HG03520 (cell line): ENCODE data around the gene CGB2.
A peak's percentile ranks its signal among the peaks of the same experiment; 100 is the strongest.
"Not testable (repeated sequence)": the region's sequence is repeated elsewhere in the genome, so short reads cannot be mapped to it uniquely, and the experiment has no call there.

Experiments used
- ATAC-seq: cut with Tn5 transposase; IDR thresholded peaks from one replicate; pipeline ENCODE4 v1.9.1; 2021; ENCODE audit warnings: mild to moderate bottlenecking, moderate library complexity; ENCODE audit not compliant: unreplicated experiment

Gene CGB2

DNA sequence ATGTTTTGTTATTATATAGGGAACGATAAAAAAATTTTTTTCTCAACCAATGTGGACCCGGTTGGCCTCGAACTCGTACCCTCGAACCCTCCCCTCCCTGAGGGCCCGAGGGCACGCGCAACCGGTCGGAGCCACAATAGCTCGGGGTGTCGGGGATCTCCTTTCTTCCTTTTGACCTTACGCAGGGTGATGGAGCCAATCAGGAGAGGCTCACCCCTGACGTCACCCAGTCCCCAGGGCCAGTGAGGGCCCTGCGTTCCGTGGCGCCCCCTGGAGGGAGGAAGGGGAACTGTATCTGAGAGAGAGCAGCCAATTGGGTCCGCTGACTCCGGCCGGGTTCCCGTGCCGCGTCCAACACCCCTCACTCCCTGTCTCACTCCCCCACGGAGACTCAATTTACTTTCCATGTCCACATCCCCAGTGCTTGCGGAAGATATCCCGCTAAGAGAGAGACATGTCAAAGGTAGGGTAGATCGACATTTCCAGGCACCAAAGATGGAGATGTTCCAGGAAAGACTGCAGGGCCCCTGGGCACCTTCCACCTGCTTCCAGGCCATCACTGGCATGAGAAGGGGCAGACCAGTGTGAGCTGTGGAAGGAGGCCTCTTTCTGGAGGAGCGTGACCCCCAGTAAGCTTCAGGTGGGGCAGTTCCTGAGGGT is at the start of gene CGB2:
Gene CGB2 (plus strand): TSS at position 249 of the 660 bp plus-strand sequence. CDS start 206 bp downstream, at position 455.
- ATAC-seq, result not testable (repeated sequence)

- no peak for ATAC-seq
Measured at GRCh38 chr19:48982280-48982679, 49.4 kb upstream of the CGB2 start.

DNA sequence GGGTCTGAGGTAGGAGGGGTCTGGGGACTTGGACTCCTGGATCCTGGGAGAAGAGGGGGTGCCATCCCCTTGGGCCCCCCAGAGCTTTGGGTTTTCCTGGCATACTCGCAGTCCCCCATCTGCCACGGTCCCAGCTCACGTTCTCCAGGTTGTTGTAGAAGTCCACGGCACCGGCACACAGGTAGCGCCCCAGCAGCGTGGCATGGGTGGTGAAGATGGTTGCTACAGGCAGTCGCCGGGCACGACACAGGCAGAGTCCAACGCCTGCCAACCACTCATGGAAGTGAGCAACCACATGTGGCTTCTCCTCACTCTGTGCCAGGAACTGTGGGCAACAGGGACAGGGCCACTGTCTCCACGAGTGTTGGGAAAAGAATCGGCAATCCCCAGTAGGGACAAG is 46.0 kb upstream of the CGB2 start:
- no peak for ATAC-seq

DNA sequence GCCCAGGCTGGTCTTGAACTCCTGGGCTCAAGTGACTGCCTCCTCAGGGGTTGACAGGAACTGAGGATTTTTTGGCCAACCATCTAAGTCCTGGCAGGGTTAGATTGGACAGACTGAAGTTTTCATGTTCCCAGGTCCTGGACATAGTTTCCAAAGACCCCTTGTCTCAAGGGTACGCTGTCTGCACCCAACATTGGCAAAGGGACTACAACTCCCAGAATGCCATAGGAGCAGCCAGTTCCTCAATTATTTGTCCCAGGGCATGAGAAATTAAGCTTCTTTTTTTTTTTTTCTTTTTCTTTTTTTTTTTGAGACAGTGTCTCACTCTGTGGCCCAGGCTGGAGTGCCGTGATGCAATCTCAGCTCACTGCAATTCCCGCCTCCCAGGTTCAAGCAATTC is 45.5 kb upstream of the CGB2 start:
- no peak for ATAC-seq

DNA sequence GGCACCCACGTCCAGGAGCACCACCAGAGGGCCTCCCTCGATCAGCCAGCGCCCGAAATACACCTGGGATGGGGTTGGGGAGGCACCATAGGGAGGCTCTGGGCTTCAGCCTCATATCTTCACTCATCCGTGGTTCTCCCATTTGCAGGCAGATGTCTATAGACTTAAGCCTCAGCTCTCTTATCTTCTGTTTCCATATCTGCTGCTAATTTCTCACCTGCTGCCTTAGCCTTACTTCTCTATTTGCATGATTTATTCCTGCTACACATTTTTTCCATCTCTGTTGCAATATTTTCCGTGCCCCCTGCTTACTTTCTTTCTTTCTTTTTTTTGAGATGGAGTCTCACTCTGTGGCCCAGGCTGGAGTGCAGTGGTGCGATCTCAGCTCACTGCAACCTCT is 44.4 kb upstream of the CGB2 start:
- no peak for ATAC-seq

DNA sequence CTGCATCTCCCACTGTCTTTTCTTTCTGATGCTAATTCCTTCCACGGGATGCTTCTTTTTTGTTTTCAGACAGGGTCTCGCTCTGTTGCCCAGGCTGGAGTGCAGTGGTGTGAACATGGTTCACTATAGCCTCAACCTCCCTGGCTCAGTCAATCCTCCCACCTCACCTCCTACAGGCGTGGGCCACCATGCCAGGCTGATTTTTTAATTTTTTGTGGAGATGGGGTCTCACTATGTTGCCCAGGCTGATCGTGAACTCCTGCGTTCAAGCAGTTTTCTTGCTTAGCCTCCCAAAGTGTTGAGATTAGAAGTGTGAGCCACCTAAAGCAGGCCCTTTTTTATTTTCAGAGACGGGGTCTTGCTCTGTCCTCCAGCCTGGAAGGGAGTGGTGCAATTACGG is 43.4 kb upstream of the CGB2 start:
- ATAC-seq, result no peak

DNA sequence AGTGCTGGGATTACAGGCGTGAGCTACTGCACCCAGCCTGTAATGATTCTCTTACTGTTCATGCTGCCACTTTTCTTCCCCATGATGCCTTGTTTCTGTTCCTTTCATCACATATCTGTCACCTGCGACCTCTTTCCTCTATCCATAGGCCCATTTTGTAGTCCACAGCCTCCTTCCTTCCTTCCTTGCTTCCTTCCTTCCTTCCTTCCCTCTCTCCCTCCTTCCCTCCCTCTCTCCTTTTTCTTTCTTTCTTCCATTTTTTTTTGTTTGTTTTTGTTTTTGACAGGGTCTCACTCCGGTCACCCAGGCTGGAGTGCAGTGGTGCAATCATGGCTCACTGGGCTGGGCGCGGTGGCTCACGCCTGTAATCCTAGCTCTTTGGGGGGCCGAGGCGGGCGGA is 42.8 kb upstream of the CGB2 start:
- ATAC-seq, result no peak

- no peak for ATAC-seq
Measured at GRCh38 chr19:48989701-48990291, 41.9 kb upstream of the CGB2 start.

DNA sequence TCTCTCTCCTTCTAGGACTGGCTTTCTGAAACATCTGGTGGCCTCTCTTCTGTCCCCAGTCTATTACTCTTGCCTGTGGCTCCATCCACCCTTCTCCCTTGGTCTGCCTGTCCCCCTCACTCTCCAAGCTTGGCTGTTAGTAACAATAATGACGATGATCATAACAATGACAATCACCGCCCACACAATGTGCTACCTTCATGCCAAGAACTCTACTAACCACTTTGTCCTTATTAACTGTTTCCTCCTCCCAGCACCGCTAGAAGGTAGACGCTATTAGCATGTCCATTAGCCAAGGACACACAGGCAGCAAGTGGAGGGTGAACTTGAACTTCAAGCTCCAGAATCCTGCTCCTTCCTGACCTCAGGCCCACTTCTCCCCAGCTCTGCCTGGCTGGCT is 41.3 kb upstream of the CGB2 start:
- ATAC-seq, result no peak

GRCh38 chr19:48991011-48991609 is 40.6 kb upstream of the CGB2 start:
- no peak for ATAC-seq

DNA sequence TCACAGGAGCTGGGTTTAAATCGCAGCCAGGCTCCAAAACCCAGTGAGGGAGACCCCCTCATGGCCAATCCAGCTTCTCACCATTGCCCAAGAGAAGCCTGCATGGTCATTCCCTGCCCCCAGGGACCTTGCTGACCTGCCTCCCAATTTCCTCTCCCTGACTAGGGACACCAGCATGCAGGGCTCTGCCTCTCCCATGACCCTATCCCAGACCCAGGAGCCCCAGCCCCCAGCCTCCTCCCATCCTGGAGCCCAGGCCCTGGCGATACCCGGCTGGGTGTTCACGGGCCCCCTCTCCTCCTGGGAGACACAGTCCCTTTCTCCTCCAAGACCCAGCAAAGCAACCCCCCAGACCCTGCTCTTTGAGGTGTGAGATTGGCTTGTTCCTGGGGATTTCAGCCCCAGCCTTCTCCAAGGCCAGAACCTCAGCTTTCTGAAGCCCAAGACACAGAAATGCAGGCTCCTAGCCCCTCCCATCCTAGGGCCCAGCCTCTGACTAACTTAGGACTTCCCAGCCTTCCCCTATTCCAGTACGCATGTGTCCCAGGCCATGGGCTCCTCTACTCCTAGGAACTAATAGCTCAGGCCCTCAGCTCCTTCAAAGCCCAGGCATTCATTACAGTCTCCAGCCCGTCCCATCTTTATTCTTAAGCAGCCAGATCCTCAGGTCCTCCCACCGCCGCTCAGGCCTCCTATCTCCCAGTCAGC is 39.7 kb upstream of the CGB2 start:
- ATAC-seq, result no peak

GRCh38 chr19:48992581-48993174 is 39.0 kb upstream of the CGB2 start:
- ATAC-seq, result no peak

GRCh38 chr19:48993175-48994034 is 38.3 kb upstream of the CGB2 start, which contains the start of the genes GYS1 and RUVBL2:
Gene GYS1, minus strand, starts transcription at chr19:48993309. Its CDS starts 197 bp downstream, at chr19:48993112.
Gene RUVBL2, plus strand, starts transcription at chr19:48993887. Its CDS starts 25 bp downstream, at chr19:48993912.
- ATAC-seq, result peak; percentile 85

DNA sequence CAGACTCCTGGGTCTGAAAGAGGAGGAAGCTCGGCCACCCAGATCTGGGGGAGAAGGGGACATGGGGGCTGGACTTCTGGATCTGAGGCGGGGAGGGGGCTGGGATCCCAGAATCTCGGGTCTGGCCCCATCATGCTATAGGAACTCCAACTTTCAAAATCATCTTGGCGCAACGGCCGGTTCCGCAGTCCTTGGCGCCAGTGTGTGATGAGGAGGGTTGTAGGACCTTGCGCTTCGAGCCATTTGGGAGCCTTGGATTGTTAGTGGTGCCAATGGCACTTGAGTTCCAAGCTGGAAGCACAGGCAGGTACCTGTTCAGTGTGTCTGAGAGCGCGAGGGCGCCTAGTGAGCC is 37.7 kb upstream of the CGB2 start:
- ATAC-seq, result no peak

GRCh38 chr19:48997972-48998371 is 33.7 kb upstream of the CGB2 start:
- ATAC-seq, result no peak

GRCh38 chr19:48999481-49000325 is 32.0 kb upstream of the CGB2 start:
- no peak for ATAC-seq

- ATAC-seq, result no peak
Measured at GRCh38 chr19:49004133-49004532, 27.6 kb upstream of the CGB2 start.

DNA sequence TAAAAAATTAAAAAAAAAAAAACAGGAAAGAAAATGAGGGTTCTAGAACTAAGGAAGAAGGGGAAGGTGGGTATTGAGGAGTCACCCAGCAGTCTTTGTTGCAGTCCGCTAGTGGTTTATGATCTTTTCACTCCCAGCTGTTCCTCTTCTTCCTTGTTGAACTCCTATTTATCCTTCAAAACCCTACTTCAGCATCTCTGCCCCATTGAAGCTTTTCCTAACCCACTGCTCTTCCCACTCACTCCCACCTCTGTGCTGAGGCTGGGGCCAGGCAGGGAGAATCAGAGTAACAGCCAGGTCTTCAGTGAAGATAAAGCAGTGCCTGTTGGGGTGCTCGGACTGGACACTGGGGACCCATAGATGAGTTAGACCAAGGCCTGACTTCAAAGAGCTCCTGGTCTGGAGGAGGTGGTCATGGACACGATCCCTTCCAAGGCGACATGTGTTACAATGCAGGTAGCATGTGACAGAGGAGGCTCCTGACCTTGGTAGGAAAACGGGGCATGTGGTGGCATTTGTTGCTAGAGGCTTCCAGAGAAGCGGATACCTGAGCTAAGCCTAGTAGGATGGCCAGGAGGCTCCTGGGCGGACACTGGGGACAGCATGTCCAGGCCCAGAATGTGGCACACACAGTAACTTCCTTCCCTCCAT is 26.6 kb upstream of the CGB2 start:
- ATAC-seq, result no peak

GRCh38 chr19:49006905-49007304 is 24.8 kb upstream of the CGB2 start:
- no peak for ATAC-seq
